8988T (cell line): ENCODE results near the gene ELP5.
"Not testable (repeated sequence)": the region's sequence is repeated elsewhere in the genome, so short reads cannot be mapped to it uniquely, and the experiment has no call there.

ENCODE experiments used
- DNase-seq: peaks from one replicate; pipeline ENCODE4 v3.0.0; 2011

The ELP5 gene

DNA sequence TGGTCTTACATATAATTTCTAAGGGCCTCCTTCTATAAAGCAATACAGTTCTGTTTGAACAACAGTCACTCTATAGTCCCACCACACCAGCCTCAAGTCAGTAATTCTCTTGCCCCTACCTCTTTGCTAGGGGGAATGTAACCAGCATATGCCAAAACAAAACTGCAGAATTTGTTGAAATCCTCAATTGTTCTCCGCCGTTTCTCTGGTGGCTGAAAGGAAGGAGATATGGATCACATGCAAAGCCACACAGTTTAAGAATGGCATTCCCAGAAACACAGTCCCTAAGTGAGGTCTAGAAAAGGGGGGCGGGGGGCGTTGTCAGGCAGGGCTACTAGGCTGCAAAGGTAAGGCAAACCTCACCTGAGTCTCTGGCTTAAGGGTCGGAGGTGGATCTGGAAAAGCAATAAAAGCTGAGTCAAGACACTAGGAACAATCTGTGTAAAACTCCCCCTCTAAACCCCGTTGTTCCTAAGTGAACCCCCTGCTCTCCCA is 14.7 kb upstream of the ELP5 start:
- no peak for DNase-seq

GRCh38 chr17:7237761-7238419 is 14.1 kb upstream of the ELP5 start:
- DNase-seq: peak; percentile 73

- no peak for DNase-seq
Measured at GRCh38 chr17:7238420-7239090, 13.5 kb upstream of the ELP5 start.

DNA sequence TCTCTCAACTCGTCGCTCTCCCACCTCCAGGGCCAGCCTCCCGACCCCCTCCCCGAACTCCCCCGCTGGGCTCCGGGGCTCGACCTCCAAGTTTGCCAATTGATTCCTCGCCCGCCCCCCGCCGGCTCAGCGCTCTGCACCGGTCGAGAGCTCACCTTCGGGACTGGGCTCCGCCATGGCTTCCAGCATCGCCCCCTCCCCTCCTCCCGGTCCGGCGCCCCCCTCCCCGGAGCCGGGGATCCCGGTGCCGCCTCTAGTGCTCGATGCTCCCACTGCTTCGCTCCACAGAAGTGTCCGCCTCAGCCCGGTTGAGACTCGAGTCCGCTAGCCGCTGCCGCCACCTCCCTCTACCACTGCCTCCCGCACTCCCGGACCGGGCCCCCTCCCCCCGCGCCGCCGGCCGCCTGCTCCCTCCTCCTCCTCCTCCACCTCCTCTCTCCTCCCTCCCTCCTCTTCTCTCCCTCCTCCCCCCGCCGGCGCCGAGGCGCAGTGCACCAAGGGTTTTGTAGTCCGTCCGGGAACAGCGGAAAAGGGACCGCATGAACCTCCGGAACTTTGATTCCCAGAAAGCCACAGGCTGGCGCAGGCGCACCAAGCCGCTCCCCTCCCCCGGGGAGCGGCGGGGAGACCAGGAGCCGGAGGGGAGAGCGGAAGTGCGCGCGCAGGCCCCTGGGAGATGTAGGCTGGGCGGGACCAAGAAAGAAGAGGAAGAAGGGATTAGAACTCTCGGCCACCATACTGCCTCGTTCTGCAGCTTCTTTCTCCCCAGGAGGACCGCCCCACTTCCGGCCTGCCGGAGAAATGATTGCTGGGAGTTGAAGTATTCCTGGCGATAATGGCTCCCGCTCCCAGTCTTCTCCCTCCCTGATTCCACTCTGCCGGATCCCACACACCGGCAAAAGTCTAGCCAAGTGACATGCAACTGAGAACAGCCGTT is 12.7 kb upstream of the ELP5 start, which contains the start of gene PHF23:
Gene PHF23 (minus strand): TSS at position 367 of the 937 bp plus-strand sequence. CDS start 178 bp downstream, at position 189.
- DNase-seq: peak; percentile 96

GRCh38 chr17:7240375-7240774 is 11.6 kb upstream of the ELP5 start:
- no peak for DNase-seq

DNA sequence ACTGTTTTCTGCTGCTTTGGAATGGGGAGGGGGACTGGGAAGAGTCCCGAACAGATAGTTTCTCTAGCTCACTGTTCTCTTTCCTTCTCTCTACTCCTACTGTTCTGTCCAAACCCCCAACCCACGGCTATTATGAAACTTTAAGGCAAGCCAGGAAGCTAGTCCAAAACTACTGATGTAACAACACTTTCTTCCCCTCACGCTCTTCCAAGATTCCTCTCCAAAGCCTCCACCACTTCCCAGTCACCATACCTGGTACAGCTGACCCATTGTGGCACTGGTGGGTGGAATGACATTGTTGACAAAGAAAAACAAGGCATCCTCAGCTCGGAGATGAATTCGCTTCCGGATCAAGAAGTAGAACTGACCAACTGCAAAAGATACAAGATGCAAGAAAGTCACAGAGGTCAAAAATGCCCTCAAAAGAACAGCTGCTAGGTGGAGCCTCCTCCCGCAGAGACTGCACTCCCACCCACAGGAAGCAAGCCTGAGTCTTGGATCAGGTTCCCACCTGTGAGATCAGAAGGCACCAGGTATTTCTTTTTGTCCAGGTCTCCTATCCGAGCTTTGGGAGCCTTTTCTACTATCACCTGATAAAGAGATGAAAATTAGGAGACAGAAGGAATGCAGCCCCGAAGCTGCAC is 10.8 kb upstream of the ELP5 start:
- no peak for DNase-seq

DNA sequence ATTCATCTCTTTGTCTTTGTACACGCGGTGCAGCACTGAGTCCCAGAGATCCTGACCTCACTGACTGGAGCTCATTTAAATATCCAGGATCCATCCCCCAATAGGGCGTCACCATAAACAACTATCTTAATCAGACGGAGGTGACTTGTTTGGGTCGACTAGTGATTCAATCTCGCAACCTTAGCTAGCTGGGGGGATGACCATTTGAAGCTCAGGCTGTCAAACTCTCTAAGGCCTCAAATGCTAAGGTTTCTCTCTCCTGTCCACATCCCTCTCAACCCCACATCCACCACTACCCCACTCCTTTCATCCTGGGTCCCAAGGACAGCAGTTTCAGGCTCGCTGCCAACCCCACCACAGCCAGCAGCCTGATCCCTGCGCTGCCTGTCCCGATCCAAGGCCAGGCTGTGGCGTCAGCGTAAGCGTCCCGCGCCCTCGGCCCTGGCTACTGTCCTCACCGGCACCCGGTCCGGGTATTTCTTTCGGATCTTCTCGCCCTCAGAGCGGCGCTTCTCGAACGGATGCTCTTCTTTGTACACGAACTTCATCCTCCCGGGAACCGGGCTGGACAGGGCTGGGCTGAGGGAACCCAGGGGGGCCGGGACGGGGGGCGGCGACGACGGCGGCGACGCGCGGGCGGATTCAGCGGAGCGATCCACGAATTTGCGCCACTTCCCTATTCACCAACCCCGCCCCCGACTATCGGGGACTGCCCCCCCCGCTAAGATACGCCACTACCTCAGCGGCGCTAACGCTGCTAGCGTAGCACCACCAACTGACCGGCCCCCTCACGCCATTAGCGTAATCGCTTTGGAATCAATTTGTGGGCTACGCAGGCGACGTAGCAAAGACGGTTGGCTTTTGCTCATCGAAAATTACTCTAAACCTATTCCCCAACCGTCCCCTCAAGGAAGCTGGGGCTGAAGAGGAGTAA is 10.0 kb upstream of the ELP5 start, which contains the start of gene GABARAP:
Gene GABARAP (minus strand): TSS at position 667 of the 934 bp plus-strand sequence. CDS start 119 bp downstream, at position 548.
- no peak for DNase-seq

DNA sequence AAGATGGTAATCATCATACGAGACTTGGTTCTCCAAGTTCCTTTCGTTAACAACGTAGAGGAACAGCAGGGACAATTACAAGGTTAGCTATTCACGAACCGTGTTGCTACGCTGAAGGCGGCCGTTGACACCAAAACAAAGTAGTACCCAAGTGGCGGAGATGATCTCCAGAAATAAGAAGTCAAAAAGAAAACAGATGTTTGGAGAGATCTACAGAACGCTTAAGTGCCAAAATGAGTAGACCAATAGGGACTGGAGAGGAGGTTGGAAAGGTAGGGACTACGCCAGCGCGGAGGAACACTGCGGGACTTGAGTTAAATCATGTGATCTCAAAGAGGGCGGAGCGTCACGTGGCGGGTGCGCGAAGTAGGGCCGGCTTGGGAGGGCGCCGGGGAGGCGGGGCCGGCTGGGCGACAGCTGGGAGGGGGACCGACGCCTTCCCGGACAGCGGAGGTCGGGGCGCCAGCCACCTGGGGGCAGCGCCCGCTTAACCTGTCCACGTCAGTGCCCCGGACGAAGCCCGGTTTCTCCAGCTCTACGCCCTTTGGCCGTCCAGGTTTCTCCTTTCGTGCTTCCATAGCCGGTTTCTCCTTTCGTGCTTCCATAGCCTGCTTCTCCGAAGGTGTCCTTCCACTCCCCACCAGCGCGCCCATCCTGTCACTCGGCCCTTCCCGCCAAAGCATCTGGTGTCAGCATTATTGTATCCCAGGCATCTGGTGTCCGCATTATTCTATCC is 9.1 kb upstream of the ELP5 start:
- peak; percentile 77 for DNase-seq

- no peak for DNase-seq
Measured at GRCh38 chr17:7243453-7243729, 8.6 kb upstream of the ELP5 start.

DNA sequence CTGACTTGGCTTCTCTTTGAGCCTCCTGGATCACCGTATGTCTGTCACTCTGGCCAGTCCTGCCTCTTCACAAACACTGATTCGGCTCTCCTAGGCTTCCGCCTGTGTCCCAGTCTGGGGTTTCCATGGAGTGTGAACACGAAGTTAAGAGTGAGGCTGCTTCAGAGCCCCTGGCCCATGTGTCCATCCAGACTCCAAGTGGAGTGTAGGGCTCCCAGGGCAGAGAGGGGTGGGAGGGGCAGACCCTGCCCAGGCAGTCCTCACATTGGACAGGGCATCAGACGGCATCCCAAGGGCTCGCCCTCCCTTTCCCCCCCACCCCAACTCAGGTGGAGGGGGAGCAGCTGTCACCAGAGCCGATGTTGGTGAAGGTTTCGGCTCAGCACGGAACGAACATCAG is 8.2 kb upstream of the ELP5 start:
- DNase-seq: not testable (repeated sequence)

- DNase-seq: no peak
Measured at GRCh38 chr17:7246779-7247178, 5.2 kb upstream of the ELP5 start.

DNA sequence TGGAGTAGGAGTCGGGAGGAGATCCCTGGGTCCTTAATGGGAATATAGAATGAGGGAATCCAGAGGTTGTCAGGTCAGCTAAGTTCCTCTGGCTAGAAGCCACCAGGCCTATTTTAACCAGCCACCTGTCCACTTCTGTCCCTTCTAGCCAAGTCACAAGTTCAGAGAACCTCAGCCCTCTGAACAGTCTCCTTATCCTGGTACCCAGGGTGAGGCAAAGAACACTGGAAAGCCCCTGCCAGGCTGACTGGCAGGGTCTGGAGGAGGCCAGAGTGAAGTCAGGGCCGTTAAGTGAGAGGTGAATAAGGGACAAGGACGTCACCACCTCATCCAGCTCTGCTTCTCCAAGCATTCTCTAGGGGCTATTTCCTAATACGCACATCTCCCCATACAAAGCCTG is 3.2 kb upstream of the ELP5 start:
- no peak for DNase-seq

- no peak for DNase-seq
Measured at GRCh38 chr17:7249214-7249613, 2.8 kb upstream of the ELP5 start.

DNA sequence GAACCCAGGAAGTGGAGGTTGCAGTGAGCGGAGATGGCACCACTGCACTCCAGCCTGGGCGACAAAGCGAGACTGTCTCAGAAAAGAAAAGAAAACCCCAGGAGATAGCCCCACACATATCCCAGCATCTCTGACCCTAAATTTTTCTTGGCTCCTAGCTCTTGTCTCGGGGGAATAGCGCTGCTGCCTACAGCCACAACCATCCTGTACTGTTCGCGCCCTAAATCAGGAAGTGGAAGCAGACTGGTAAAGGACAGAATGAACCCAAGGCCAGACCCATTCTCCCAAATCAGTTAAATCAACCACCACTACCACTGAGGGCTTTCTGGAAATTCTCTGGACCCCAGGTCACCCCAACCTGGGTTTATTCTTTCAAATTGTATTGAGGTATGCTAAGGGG is 2.2 kb upstream of the ELP5 start:
- no peak for DNase-seq

GRCh38 chr17:7250695-7251627 is 1.1 kb upstream of the ELP5 start:
- DNase-seq: no peak

DNA sequence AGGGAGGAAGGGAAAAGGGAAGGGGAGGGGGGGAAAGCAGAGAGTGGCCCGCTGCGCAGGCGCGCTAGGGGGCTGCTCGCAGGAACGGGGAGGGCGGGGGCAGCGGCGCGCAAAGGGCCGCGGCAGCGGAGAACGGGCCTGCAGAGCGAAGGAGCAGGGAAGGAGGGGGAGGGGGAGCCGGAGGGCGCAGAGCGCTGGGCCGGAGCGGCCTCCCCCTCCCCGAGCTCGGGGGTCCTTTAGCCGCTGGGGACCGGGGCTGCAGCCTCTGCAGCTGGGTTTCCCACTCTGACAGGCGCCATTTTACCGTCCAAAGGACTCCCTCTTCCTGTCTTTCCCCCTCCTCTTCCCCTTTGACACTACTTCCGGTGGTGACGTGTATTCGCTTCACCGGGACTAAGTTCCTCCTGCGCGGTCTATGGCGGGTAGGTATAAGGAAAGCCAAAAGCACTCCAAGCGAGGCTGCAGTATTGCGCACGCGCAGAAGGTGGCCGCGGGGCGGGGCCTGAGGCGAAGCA is 297 bp upstream of the ELP5 start, which contains the start of gene CTDNEP1:
Gene CTDNEP1 (minus strand): TSS at position 74 of the 515 bp plus-strand sequence. CDS start 438 bp downstream, outside the sequence.
- DNase-seq: peak; percentile 75

DNA sequence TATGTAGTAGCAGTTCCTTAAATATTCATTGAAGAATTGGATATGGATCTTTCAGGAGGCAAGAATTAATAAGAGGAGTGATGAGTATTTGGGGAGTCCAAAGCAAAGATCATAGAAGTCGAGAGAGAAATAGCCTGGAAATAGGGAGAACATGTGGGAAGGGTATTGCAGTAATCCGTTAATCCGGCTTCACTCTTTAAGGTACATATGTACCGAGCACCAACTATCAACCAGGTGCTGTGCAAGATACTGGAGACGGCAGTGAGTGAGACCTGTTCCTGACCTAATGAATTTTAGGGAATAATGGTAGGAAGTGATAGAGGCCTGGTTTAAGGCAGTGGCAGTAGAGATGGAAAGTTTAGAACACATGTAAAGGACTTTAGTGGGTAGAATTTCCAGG is 1.1 kb downstream of the ELP5 start:
- no peak for DNase-seq

GRCh38 chr17:7254511-7254910 is 2.5 kb downstream of the ELP5 start:
- no peak for DNase-seq

- DNase-seq: no peak
Measured at GRCh38 chr17:7256766-7257456, 4.9 kb downstream of the ELP5 start.
